GM12892 (cell line): ENCODE data around the gene CAMTA1.

Experiments
- POLR2A ChIP-seq: IDR thresholded peaks from 2 replicates; pipeline ENCODE4 v1.6.1; 2011; ENCODE audit warnings: low read depth, low read length, control low read depth
- TAF1 ChIP-seq: IDR thresholded peaks from 2 replicates; pipeline ENCODE4 v1.6.1; 2011; ENCODE audit warnings: low read depth, mild to moderate bottlenecking, control low read depth, low read length, borderline replicate concordance

- no peak for TF ChIP-seq POLR2A
- TF ChIP-seq TAF1, result no peak
Measured at GRCh38 chr1:7389906-7390603, 604.8 kb downstream of the CAMTA1 start.
